HCT116 (cell line): ENCODE measurements around the gene PNPO.

ENCODE experiments used
- EGR1 ChIP-seq: IDR thresholded peaks from 2 replicates; pipeline ENCODE4 v1.6.1; 2012; ENCODE audit warnings: low read depth
- ELF1 ChIP-seq: IDR thresholded peaks from 2 replicates; pipeline ENCODE4 v1.6.1; 2012; ENCODE audit warnings: low read depth, borderline replicate concordance
- FOSL1 ChIP-seq: IDR thresholded peaks from 2 replicates; pipeline ENCODE4 v1.6.1; 2012; ENCODE audit warnings: low read depth
- JUND ChIP-seq: IDR thresholded peaks from 2 replicates; pipeline ENCODE4 v1.6.1; 2012
- POLR2A ChIP-seq: IDR thresholded peaks from 2 replicates; pipeline ENCODE4 v1.7.0; 2011; ENCODE audit warnings: borderline replicate concordance; ENCODE audit not compliant: insufficient read depth, insufficient read length; ENCODE audit errors: extremely low read depth
- RAD21 ChIP-seq: IDR thresholded peaks from 2 replicates; pipeline ENCODE4 v1.6.1; 2012; ENCODE audit warnings: low read depth, mild to moderate bottlenecking
- SP1 ChIP-seq: IDR thresholded peaks from 2 replicates; pipeline ENCODE4 v1.6.1; 2012; ENCODE audit warnings: low read depth
- TF ChIP-seq, protein P1 (sequence below), 3 experiments: fragments of 200-600 bp in 1 of 3; sonication (generic) in 1 of 3; IDR thresholded peaks in 2 of 3; conservative IDR thresholded peaks in 1 of 3; 2 replicates each; pipeline ENCODE4 v1.5.1; 2012 to 2017; ENCODE audit warnings: low read depth in 2 of 3, low read length in 2 of 3, antibody characterized with exemption in 1 of 3, borderline replicate concordance in 1 of 3, control low read depth in 1 of 3, mild to moderate bottlenecking in 1 of 3, mixed read lengths in 1 of 3, mixed run types in 1 of 3, moderate library complexity in 1 of 3; ENCODE audit not compliant: insufficient read depth in 1 of 3
- TF ChIP-seq, protein P2 (sequence below): IDR thresholded peaks from 2 replicates; pipeline ENCODE4 v1.6.1; 2012; ENCODE audit warnings: low read depth
- TF ChIP-seq, protein P3 (sequence below): IDR thresholded peaks from 2 replicates; pipeline ENCODE4 v1.6.1; 2012

DNA sequence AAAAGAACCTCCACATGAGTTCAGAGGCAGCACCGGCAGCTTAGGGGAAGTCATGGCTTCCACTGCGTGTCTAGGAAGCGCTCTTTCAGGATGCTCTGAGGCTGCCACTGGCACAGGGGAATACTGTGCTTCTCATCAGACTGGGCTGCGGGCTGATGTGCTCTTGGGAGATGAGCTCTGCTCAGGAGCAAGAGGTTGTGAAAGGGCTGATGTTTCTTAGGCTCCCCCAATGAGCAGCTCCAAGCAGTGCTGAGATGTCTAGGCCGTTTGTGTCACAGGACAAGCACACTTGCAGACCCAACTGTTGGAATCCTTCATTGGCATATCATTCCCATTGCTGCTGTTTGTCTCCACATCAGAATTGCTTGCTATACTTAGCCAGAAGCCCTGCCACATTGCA is 41.7 kb upstream of the PNPO start:
- TF ChIP-seq POLR2A (no peak), EGR1 (no peak), SP1 (no peak), ELF1 (no peak), FOSL1 (no peak), RAD21 (no peak), JUND (no peak)
- TF ChIP-seq, protein P1, sequence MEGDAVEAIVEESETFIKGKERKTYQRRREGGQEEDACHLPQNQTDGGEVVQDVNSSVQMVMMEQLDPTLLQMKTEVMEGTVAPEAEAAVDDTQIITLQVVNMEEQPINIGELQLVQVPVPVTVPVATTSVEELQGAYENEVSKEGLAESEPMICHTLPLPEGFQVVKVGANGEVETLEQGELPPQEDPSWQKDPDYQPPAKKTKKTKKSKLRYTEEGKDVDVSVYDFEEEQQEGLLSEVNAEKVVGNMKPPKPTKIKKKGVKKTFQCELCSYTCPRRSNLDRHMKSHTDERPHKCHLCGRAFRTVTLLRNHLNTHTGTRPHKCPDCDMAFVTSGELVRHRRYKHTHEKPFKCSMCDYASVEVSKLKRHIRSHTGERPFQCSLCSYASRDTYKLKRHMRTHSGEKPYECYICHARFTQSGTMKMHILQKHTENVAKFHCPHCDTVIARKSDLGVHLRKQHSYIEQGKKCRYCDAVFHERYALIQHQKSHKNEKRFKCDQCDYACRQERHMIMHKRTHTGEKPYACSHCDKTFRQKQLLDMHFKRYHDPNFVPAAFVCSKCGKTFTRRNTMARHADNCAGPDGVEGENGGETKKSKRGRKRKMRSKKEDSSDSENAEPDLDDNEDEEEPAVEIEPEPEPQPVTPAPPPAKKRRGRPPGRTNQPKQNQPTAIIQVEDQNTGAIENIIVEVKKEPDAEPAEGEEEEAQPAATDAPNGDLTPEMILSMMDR (IDR thresholded peaks at IDR 0.05 in 2 of 3, conservative IDR thresholded peaks at IDR 0.05 in 1 of 3; ENCODE audit: borderline replicate concordance in 1 of 3, insufficient read depth in 1 of 3, low read depth in 2 of 3, low read length in 2 of 3): no peak
- TF ChIP-seq, protein P2, sequence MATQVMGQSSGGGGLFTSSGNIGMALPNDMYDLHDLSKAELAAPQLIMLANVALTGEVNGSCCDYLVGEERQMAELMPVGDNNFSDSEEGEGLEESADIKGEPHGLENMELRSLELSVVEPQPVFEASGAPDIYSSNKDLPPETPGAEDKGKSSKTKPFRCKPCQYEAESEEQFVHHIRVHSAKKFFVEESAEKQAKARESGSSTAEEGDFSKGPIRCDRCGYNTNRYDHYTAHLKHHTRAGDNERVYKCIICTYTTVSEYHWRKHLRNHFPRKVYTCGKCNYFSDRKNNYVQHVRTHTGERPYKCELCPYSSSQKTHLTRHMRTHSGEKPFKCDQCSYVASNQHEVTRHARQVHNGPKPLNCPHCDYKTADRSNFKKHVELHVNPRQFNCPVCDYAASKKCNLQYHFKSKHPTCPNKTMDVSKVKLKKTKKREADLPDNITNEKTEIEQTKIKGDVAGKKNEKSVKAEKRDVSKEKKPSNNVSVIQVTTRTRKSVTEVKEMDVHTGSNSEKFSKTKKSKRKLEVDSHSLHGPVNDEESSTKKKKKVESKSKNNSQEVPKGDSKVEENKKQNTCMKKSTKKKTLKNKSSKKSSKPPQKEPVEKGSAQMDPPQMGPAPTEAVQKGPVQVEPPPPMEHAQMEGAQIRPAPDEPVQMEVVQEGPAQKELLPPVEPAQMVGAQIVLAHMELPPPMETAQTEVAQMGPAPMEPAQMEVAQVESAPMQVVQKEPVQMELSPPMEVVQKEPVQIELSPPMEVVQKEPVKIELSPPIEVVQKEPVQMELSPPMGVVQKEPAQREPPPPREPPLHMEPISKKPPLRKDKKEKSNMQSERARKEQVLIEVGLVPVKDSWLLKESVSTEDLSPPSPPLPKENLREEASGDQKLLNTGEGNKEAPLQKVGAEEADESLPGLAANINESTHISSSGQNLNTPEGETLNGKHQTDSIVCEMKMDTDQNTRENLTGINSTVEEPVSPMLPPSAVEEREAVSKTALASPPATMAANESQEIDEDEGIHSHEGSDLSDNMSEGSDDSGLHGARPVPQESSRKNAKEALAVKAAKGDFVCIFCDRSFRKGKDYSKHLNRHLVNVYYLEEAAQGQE: no peak
- TF ChIP-seq, protein P3, sequence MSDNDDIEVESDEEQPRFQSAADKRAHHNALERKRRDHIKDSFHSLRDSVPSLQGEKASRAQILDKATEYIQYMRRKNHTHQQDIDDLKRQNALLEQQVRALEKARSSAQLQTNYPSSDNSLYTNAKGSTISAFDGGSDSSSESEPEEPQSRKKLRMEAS: no peak
